Fibroblast of gingiva (primary cell): ENCODE data around the gene EEF1B2.
"Not testable (repeated sequence)": the region's sequence is repeated elsewhere in the genome, so short reads cannot be mapped to it uniquely, and the experiment has no call there.

Source experiments
- DNase-seq: peaks from one replicate; pipeline ENCODE4 v3.0.0-alpha.2; 2011; ENCODE audit warnings: low read depth

EEF1B2 gene

GRCh38 chr2:206159346-206160124 is at the start of gene EEF1B2, which contains the start of gene NDUFS1:
Gene EEF1B2 (plus strand): TSS chr2:206159895. CDS start chr2:206159980, 85 bp downstream.
Gene NDUFS1 (minus strand): TSS chr2:206159444. CDS start chr2:206153678, 5,766 bp downstream.
- peak; percentile 98 for DNase-seq

DNA sequence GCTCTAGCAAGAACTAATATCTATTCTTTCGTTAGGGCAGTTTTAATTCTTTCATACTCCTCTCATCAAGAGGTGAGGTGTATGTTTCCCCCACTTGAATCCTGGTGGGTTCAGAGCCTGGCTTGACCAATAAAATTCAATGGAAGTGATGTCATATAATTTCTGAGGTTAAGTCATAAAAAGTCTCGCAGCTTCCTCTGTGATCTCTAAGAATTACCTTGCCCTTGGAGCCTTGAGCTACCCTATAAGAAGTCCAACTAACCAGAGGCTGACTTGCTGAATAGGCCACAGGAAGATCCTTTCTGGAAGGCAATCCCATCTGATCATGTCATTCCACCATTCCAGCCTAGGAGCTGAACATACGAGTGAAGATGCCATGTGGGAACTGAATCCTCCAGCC is 47.6 kb upstream of the EEF1B2 start:
- no peak for DNase-seq

GRCh38 chr2:206112846-206113547 is 46.7 kb upstream of the EEF1B2 start:
- no peak for DNase-seq

DNA sequence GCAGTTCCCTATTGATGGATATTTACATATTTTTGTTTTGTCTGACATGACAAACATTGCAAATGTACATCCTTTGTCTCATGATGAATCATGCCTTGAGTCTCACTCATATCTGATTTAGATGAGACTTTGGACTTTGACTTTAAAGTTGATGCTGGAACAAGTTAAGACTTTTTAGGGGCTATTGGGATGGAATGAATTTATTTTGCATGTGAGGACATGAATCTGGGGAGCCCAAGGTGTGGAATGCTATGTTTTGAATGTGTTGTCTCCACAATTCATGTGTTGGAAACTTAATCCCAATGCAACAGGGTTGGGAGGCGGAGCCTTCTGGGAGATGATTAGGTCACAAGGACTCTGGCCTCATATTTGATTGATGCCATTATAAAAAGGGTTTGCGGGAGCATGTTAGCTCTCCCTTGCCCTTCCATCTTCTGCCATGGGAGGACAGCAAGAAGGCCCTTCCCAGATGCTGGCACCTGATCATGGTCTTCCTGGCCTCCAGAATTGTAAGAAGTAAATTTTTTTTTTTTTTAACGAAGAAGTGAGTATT is 44.6 kb upstream of the EEF1B2 start:
- no peak for DNase-seq

- no peak for DNase-seq
Observed at GRCh38 chr2:206116278-206116677, 43.4 kb upstream of the EEF1B2 start.

DNA sequence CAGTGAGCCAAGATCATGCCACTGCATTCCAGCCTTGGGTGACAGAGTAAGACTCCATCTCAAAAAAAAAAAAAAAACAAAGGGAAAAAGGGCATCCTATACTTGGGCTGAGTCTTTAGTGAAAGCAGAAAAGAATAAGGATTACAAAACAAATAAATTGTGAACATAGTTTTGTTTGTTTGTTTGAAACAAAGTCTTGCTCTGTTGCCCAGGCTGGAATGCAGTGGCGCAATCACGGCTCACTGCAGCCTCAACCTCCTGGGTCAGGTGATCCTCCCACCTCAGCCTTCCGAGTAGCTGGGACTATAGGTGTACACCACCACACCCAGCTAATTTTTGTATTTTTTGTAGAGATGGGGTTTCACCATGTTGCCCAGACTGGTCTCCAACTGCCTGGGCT is 37.1 kb upstream of the EEF1B2 start:
- peak; percentile 17 for DNase-seq

DNA sequence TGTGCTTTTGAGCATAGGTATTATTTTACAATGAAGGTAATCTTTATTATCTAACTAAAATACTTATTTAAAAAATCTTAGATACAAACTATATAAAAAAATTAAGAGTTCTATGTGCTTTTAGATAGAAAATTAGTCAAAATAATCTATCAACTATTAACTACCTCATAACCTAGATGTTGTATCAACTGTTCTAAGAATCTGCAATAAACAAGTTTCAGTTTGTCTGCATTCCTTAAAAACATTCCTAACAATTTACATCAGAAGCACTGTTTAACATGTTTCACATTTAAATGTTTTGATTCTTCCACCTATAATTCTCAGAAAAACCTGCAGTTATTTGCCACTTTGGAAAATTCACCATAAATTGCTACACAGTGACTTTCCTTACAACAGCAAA is 33.8 kb upstream of the EEF1B2 start:
- no peak for DNase-seq

DNA sequence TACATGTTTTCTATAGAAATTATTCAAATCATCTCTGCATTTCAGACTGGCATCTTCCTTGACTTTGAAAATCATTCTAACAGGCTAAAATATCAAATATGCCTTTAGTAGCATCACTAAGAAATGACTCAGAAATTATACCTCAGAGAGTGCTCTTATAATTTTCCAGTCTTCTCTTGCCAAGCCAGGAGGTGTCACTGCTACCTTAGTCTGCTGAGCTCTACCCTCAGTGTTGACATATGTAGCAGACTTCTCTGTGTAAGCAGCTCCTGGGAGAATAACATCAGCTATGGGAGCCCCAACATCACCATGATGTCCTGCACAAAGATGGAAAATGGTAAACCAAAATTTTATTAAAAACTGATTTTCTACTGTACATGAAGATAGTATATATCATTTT is 32.0 kb upstream of the EEF1B2 start:
- DNase-seq: no peak

DNA sequence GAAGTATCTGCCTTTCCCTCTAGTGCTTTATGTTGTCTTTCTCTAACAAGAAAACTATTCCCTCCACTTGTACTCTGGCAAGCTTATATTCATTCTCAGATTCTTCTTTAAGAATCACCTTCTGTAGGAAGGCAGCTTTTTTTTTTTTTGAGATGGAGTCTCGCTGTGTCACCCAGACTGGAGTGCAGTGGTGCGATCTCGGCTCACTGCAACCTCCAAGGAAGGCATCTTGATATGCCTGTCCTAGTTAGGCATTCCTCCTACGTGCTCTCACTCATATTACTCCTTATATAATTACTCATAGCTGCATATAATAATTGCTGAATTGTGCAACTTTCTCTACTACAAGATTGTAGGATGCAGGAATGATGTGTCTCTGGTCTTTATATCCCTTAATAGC is 16.2 kb upstream of the EEF1B2 start:
- DNase-seq: no peak

DNA sequence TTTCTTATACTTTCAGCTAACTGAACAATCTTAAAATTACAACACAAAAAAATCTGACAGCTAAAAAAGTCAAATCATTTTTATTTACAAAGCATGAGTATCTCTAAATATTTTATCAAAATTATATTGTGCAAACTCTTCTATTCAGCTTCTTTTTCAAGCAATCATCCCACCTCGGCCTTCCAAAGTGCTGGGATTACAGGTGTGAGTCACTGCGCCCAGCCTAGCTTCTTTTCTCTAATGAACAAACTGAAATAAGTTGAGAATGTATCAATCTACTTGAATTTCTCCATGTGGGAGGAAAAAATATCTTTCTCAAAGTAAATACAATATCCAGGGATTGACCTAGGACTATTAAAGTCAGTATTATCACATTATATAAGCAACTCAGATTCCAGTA is 15.3 kb upstream of the EEF1B2 start:
- no peak for DNase-seq

DNA sequence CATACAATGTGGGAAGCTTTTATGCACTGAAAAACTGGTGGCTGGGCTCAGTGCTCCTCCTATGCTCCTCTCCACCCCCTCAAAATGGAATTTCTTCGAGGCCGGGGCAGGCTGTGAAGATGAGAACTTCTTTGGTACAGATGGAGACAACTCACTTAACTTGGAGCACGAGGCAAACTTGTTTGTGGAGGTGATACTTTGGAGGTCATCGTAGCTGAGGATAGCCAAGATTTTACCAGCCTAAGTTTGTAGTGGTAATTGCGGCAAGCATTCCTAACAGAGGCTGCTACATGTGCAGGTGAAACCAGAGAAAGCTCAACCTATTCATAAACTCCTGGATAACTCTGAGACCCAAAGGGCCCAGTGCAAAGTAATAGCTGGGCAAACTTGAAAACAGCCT is 14.0 kb upstream of the EEF1B2 start:
- DNase-seq: no peak

DNA sequence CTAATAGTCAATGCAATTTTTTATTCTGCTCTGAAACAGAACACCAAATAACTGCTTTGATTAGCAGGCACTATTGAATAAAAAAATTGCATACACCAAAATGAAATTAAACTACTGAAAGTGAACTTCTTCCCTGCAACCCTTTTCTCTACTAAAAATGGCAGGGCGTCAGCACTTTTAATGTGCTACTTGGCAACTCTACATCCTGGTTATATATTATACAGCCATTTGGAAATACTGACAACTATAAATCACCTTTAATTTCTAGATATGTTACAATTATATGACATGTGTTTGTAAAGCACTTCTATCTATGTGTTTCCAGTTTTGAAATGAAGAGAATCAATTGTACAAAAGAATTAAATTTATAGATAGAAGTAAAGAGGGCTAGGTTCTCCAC is 10.4 kb upstream of the EEF1B2 start:
- DNase-seq: no peak

- no peak for DNase-seq
Observed at GRCh38 chr2:206150168-206150567, 9.5 kb upstream of the EEF1B2 start.

DNA sequence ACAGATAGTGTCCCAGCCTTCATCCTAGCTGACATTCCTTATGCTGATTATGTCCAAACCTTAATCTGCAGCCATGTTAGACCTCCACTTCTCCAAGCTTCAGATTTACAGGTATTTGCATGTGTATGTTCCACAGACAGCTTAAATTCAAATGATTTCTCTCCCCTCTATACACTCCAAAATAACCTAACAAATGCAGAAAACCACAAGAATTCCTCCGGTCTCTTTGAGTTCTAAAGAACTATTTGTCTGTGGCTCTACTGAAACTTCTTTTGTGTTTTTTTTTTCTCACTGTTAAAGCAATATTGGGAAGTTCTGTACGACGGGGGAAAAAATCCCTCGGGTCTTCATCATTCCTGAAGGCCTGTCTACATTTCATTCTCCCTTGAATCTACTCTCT is 9.1 kb upstream of the EEF1B2 start:
- no peak for DNase-seq

DNA sequence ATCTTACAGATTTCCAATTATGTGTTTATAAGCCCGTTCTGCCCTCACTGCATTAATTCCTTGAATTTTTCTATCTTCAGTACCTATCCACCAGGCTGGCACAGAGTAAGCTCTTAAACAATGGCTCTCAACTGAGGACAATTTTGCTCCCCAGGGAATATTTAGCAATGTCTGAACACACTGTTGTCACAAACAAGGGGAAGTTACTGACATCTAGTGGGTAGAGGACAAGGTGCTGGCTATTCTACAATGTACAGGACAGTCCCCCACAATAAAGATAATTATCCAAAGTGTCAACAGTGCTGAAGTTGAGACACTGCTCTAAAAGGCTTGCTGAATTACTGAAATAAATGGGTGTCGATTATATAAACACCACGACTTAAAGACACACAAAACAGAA is 5.5 kb upstream of the EEF1B2 start:
- peak; percentile 22 for DNase-seq

DNA sequence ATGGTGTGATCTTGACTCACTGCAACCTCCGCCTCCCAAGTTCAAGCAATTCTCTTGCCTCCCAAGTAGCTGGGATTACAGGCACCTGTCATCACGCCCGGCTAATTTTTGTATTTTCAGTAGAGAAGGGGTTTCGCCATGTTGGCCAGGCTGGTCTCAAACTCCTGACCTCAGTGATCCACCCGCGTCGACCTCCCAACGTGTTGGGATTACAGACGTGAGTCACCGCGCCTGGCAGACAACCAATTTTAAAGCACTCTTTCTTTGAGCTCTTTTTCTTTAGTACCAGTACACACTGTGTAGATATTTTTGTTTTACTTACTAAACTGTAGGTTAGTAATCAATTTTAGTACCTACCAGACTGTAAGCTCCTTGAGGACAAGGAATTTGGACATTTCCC is 2.7 kb upstream of the EEF1B2 start:
- DNase-seq: not testable (repeated sequence)

- peak; percentile 23 for DNase-seq
Observed at GRCh38 chr2:206158563-206159345, 941 bp upstream of the EEF1B2 start.

DNA sequence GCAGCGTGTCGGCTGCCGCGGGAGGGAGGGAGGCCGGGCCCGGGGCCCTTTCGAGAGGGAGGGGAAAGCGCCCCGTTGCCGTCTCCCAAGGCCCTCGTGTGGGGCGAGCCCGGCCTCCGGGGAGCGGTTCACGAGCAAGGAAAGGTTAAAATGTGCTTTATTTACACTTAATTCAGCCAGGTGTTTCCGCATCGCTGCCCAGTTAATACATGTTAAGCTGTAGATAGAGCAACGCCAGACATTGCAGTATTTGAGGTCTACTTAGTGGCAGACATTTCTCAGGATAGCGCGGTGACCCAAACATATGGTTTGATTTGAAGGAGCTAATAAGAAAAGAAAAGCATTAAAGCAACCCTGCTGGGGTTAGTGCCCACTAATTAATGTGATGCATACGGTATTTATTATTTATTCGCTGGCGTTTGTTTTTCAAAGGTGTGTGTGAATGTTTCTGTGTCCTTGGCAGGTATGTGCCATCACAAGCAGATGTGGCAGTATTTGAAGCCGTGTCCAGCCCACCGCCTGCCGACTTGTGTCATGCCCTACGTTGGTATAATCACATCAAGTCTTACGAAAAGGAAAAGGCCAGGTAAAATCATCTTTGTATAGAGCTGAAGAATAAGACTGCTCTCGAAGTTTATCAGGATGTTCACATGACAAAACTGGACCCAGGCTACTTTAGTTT is 571 bp downstream of the EEF1B2 start:
- peak; percentile 46 for DNase-seq

- no peak for DNase-seq
Observed at GRCh38 chr2:206160807-206161179, 1.1 kb downstream of the EEF1B2 start.

- DNase-seq: peak; percentile 17
Observed at GRCh38 chr2:206162401-206162800, 2.7 kb downstream of the EEF1B2 start.

- DNase-seq: no peak
Observed at GRCh38 chr2:206163251-206163880, 3.7 kb downstream of the EEF1B2 start.
